Measurements from ENCODE around the gene GKN2. TPM values are rescaled to one million over a fixed set of nuclear protein-coding genes. Genes with fewer than 3 reads are reported as not detected.

Gene GKN2
- total and polyA plus RNA-seq, 11 donors: not detected

Other genes starting within 250 kb of the GKN2 start
- 10 to 100 TPM in 2 of 9 donors, 1 to 10 TPM in 7; 2.6 to 27.9 (median 5.4) TPM for gene ARHGAP25, start 218.1 kb downstream of the GKN2 start, total RNA-seq
- gene ARHGAP25, start 218.1 kb downstream of the GKN2 start, polyA plus RNA-seq: 1 to 10 TPM; 2.9 to 4.8 TPM
- gene BMP10, start 81.5 kb downstream of the GKN2 start, total RNA-seq: 1 to 10 TPM in 2 of 9 donors, under 1 TPM in 2, not detected in 5; 0.15 to 5.9 (median 1.7) TPM
- gene BMP10, start 81.5 kb downstream of the GKN2 start, polyA plus RNA-seq: not detected
- gene GKN1, start 21.7 kb upstream of the GKN2 start, total RNA-seq: not detected
- gene GKN1, start 21.7 kb upstream of the GKN2 start, polyA plus RNA-seq: not detected
- 10 to 100 TPM; 13.1 to 75.2 (median 23.3) TPM for gene ANTXR1, start 60.3 kb upstream of the GKN2 start, total RNA-seq
- 10 to 100 TPM in 1 of 2 donors, 1 to 10 TPM in 1; 5.8 to 26.3 TPM for gene ANTXR1, start 60.3 kb upstream of the GKN2 start, polyA plus RNA-seq

Measured in heart left ventricle (tissue), 11 donors.